GM10248 (cell line): ENCODE results near the gene DNTT.

ENCODE experiments used
- CTCF ChIA-PET: fragments of 300-600 bp; sonication (Branson Sonifier 250); formaldehyde crosslinking; extraction: SDS; loops from one replicate; lab custom pipeline; 2021; ENCODE audit warnings: antibody characterized with exemption; lab: Yijun Ruan, JAX
- POLR2A ChIA-PET: fragments of 350-650 bp; sonication (Branson Sonifier 250); formaldehyde crosslinking; extraction: SDS; loops from one replicate; lab custom pipeline; 2020; ENCODE audit warnings: antibody characterized with exemption; lab: Yijun Ruan, JAX
- DNase-seq: peaks from one replicate; pipeline ENCODE4 v3.0.0; 2012; ENCODE audit errors: extremely low spot score
- CTCF ChIP-seq: IDR thresholded peaks from 2 replicates; pipeline ENCODE4 v1.5.1; 2012; ENCODE audit warnings: mild to moderate bottlenecking, low read depth; ENCODE audit errors: extremely low read depth, missing control alignments, control extremely low read depth

The DNTT gene

GRCh38 chr10:96304230-96304629 lies at the start of gene DNTT:
DNTT (plus strand) TSS chr10:96304434; CDS start chr10:96304498, 64 bp downstream.
- DNase-seq: no peak
- no peak for TF ChIP-seq CTCF
- CTCF ChIA-PET: interaction anchor here (1.1 to 17.3 kb wide), 7 partner anchors 10 to 611 kb away, joined by 3 to 548 read pairs (median 6); partner anchors contain the start of gene TCTN3
- POLR2A ChIA-PET: no interaction called here

GRCh38 chr10:96254976-96255375 lies 49.3 kb upstream of the DNTT start:
- no peak for DNase-seq
- TF ChIP-seq CTCF: no peak
- ChIA-PET POLR2A (interaction anchor here (1.3 kb wide), 1 partner anchor 12 kb away, joined by 4 read pairs; no protein-coding TSS in a partner anchor), CTCF (interaction anchor here (1.3 to 7.1 kb wide), 4 partner anchors 10 to 25 kb away, joined by 3 to 42 read pairs (median 8); no protein-coding TSS in a partner anchor)

- POLR2A ChIA-PET: interaction anchor here (1.3 kb wide), 1 partner anchor 11 kb away, joined by 4 read pairs; no protein-coding TSS in a partner anchor
- CTCF ChIA-PET: interaction anchor here (0.9 to 7.1 kb wide), 7 partner anchors 9 to 384 kb away, joined by 3 to 42 read pairs (median 4); no protein-coding TSS in a partner anchor
- TF ChIP-seq CTCF: no peak
- no peak for DNase-seq
Measured at GRCh38 chr10:96255549-96256333, 48.5 kb upstream of the DNTT start.

GRCh38 chr10:96257944-96258343 lies 46.3 kb upstream of the DNTT start:
- CTCF ChIA-PET: interaction anchor here (1.2 to 7.1 kb wide), 5 partner anchors 8 to 35 kb away, joined by 3 to 42 read pairs (median 7); no protein-coding TSS in a partner anchor
- DNase-seq: no peak
- no peak for TF ChIP-seq CTCF

GRCh38 chr10:96259150-96259549 lies 45.1 kb upstream of the DNTT start:
- ChIA-PET CTCF (interaction anchor here (1.3 to 7.1 kb wide), 4 partner anchors 17 to 80 kb away, joined by 3 to 42 read pairs (median 8); no protein-coding TSS in a partner anchor), POLR2A (no interaction called here)
- no peak for TF ChIP-seq CTCF
- DNase-seq: no peak

More at GRCh38 chr10:96257944-96258343, 46.3 kb upstream of the DNTT start:
- POLR2A ChIA-PET: no interaction called here

DNA sequence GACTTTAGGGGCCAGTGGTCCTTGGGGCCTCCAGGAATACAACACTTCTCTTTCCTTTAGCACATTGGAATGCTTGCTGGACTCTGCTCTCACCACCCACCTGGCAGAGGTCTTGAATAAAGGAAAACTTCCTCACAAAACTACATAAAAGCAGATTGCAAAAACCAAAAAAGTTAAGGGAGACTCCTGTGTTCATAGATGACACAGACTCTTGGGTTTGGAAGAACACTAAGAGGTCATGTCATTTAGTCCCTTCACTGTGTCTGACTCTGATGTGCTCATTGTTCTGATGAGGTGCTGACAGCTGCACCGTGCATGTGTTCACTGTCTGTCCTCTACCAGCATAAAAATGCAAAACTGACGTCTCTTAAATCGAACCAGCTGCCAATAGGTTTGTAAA lies 44.2 kb upstream of the DNTT start:
- ChIA-PET POLR2A (no interaction called here), CTCF (interaction anchor here (2.0 to 3.3 kb wide), 2 partner anchors 11 to 32 kb away, joined by 7 to 12 read pairs; partner anchors contain the start of gene BLNK)
- DNase-seq: no peak
- TF ChIP-seq CTCF: no peak
